GM12875 (cell line): ENCODE results near the gene ACTN4.

Source experiments
- H3K4me3 ChIP-seq: one replicate; pipeline ENCODE4 v1.5.1; 2011; ENCODE audit warnings: low read depth, low read length, control low read depth
- TF ChIP-seq, protein P1 (sequence below): IDR thresholded peaks from 2 replicates; pipeline ENCODE4 v1.5.1; 2011; ENCODE audit warnings: low read depth, mild to moderate bottlenecking, control low read depth, inconsistent platforms, low read length, moderate library complexity, borderline replicate concordance; ENCODE audit not compliant: insufficient read depth

The ACTN4 gene

DNA sequence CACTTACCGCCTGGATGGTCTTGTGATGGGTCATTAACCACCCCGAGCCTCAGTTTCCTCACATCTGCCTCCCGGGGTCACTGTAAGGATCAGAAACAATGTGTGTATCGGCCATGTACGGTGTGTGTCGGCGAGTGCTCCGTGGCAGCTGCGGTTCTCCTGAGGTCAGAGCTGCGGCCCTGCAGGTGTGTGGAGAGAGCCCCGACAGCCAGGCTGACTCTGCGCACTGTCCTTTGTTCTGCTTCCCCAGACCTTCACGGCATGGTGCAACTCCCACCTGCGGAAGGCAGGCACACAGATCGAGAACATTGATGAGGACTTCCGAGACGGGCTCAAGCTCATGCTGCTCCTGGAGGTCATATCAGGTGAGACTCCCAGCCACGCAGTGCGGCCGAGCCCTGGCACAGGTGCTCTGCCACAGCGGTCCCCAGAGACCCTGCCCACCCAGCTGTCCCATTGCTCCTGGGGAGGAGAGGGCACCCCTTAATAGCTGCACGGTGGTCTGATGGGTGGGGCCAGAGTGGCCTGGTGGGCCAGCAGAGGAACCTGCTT, 53.0 kb downstream of the ACTN4 start:
- no peak overlapping the region for H3K4me3 ChIP-seq
- TF ChIP-seq, protein P1, sequence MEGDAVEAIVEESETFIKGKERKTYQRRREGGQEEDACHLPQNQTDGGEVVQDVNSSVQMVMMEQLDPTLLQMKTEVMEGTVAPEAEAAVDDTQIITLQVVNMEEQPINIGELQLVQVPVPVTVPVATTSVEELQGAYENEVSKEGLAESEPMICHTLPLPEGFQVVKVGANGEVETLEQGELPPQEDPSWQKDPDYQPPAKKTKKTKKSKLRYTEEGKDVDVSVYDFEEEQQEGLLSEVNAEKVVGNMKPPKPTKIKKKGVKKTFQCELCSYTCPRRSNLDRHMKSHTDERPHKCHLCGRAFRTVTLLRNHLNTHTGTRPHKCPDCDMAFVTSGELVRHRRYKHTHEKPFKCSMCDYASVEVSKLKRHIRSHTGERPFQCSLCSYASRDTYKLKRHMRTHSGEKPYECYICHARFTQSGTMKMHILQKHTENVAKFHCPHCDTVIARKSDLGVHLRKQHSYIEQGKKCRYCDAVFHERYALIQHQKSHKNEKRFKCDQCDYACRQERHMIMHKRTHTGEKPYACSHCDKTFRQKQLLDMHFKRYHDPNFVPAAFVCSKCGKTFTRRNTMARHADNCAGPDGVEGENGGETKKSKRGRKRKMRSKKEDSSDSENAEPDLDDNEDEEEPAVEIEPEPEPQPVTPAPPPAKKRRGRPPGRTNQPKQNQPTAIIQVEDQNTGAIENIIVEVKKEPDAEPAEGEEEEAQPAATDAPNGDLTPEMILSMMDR, result no peak

DNA sequence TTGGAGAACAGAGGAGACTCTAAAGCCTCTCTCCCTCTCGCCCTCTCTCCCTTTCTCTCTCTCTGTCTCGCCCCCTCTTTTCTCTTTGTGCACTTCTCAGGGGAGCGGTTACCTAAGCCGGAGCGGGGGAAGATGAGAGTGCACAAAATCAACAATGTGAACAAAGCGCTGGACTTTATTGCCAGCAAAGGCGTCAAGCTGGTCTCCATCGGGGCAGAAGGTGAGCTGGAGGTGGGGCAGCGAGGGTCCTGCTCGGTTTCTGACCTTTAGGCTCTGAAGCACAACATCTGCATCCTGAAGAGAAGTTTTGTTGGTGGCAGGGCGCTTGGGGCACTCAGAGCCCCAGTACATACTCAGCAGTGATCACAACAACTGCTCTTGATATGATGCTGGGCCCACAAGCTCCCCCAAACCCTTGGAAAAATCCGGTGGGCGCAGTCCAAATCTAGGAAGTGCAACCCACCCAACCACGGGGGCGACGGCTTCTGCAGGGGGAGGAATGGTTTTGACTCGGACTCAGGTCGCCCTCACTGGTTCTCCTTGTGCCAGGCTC, 53.5 kb downstream of the ACTN4 start:
- TF ChIP-seq, protein P1, result no peak
- H3K4me3 ChIP-seq, result no peak overlapping the region

GRCh38 chr19:38701455-38702063, 54.1 kb downstream of the ACTN4 start:
- H3K4me3 ChIP-seq, result no peak overlapping the region

GRCh38 chr19:38702278-38702677, 54.8 kb downstream of the ACTN4 start:
- TF ChIP-seq, protein P1, result no peak
- H3K4me3 ChIP-seq, result no peak overlapping the region

More at GRCh38 chr19:38701455-38702063, 54.1 kb downstream of the ACTN4 start:
- TF ChIP-seq, protein P1, result no peak

- no peak overlapping the region for H3K4me3 ChIP-seq
- TF ChIP-seq, protein P1, result no peak
Observed at GRCh38 chr19:38703509-38703908, 56.1 kb downstream of the ACTN4 start.

GRCh38 chr19:38704488-38705026, 57.1 kb downstream of the ACTN4 start:
- TF ChIP-seq, protein P1, result no peak

More at GRCh38 chr19:38704488-38705026, 57.1 kb downstream of the ACTN4 start:
- no peak overlapping the region for H3K4me3 ChIP-seq
